A549 (cell line): ENCODE results near the gene MYL6.

Source experiments
- CEBPB ChIP-seq, 2 experiments: fragments of >200 bp in 1 of 2; sonication (Bioruptor Twin) in 1 of 2; formaldehyde crosslinking in 1 of 2; IDR thresholded peaks; 2 replicates each; pipeline ENCODE4 v1.6.1; 2012 to 2016
- CTCF ChIP-seq: fragments of >200 bp; sonication (Bioruptor Twin); formaldehyde crosslinking; IDR thresholded peaks from 3 replicates; pipeline ENCODE4 v1.5.1; 2016
- EP300 ChIP-seq, 2 experiments: fragments of >200 bp; sonication (Bioruptor Twin); formaldehyde crosslinking; IDR thresholded peaks; 2 replicates in 1 of 2; 3 replicates in 1 of 2; pipeline ENCODE4 v1.6.1; 2016 to 2017
- MAX ChIP-seq: IDR thresholded peaks from 2 replicates; pipeline ENCODE4 v1.6.1; 2012
- REST ChIP-seq: fragments of 200-600 bp; sonication (generic); IDR thresholded peaks from 2 replicates; pipeline ENCODE4 v1.6.1; 2016; ENCODE audit warnings: antibody characterized with exemption, mild to moderate bottlenecking, moderate library complexity
- TP53 ChIP-seq: fragments of 250-450 bp; sonication (Bioruptor Pico); IDR thresholded peaks from 2 replicates; pipeline ENCODE4 v1.5.0; 2021; ENCODE audit warnings: mild to moderate bottlenecking, moderate library complexity

GRCh38 chr12:56160193-56160763, 2.1 kb downstream of the MYL6 start:
- TF ChIP-seq EP300 (IDR thresholded peaks at IDR 0.05) (no peak), TP53 (CRISPR knock-in tag) (no peak; the same call in 1 of the 2 replicates), CEBPB (IDR thresholded peaks at IDR 0.05) (no peak), CTCF (no peak), REST (no peak), MAX (no peak)
